GM20431 (cell line): ENCODE measurements around the gene MIR17HG.
"Not testable (repeated sequence)": the region's sequence is repeated elsewhere in the genome, so short reads cannot be mapped to it uniquely, and the experiment has no call there.

Experiments
- in situ Hi-C: fragments of 300-500 bp; cut with MseI, MboI; formaldehyde crosslinking; loops from one replicate; pipeline ENCODE4 v1.15.0; 2020; ENCODE audit warnings: low sequenced_read_pairs; ENCODE audit not compliant: unreplicated experiment

MIR17HG gene

GRCh38 chr13:91347202-91347995 lies at the start of gene MIR17HG:
TSS of gene MIR17HG (plus strand) at chr13:91347687.
- in situ Hi-C loops: no loop called here

DNA sequence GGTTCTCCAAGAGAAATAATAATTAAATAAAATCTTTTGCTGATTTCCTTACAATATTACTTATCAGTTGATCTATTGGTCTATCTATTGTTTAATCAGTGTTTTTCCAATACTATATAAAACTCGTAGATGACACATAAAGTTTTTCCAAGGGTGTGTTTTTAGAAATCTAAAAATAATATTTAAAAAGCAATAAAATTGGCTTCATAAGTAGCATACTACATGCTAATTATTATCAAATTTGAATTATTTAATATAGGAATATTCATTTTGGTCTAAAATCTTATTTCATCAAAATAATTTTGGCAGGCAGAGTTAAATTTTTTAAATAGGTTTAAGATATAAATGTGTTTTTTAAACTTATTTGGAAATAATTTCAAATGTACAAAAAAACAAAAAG lies 49.4 kb upstream of the MIR17HG start:
- in situ Hi-C loops: no loop called here

GRCh38 chr13:91302111-91302510 lies 45.4 kb upstream of the MIR17HG start:
- in situ Hi-C loops: no loop called here

GRCh38 chr13:91303031-91303430 lies 44.5 kb upstream of the MIR17HG start:
- in situ Hi-C loops: no loop called here

- in situ Hi-C loops: no loop called here
Observed at GRCh38 chr13:91304741-91305140, 42.7 kb upstream of the MIR17HG start.

- in situ Hi-C loops: no loop called here
Observed at GRCh38 chr13:91305652-91306051, 41.8 kb upstream of the MIR17HG start.

DNA sequence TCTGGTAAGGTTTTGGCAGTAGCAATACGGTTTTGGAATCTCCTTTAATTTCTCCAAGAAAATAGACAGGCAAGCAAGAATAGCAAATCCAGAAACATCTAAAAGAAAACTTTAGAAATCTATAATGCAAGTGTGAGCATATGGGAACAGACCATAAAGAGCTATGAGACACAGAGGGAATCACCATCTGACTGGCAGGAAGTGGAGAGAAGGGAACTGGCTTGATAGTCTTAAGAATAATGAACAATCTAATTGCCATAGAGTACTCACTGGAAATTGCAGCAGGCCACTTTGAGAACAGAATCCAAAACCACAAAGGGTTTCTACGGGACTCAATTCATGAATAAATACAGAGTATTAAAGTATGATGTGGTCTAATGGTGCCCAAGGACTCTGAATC lies 39.6 kb upstream of the MIR17HG start:
- in situ Hi-C loops: no loop called here

DNA sequence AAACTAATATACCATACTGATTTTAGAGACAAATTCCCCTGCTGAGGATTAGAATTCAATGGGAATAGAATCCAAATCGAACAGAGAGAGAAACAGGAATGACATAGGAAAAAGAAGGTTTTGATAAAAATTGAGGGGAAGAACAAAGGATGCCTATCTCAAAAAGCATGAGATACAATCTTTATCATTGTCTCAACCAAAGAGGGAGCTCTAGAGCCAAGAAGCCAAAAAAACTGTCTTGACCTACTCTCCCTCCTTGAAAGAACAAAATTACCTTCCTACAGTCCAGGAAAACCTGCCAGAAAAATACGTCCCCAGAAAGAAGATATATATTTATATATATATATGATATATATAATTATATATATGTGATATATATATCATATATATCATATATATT lies 39.2 kb upstream of the MIR17HG start:
- in situ Hi-C loops: no loop called here

DNA sequence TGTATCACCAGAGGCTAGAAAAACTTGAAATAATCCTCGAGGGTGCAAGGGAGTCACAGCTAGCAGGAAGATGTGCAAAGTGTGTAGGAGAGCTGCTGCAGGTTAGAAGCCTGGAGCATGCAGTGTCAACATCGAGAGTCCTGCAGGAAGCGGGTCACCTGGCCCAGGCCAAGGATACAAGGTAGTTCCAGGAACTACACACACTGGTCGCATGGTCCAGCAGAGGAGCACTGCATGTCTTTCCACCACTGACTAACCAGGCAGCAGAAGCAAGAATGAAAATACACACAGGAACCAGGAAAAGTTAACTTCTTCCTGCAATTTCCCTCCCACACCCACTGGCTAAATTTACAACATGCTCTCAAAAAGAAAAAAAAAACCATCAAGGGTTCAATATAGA lies 36.0 kb upstream of the MIR17HG start:
- in situ Hi-C loops: no loop called here

DNA sequence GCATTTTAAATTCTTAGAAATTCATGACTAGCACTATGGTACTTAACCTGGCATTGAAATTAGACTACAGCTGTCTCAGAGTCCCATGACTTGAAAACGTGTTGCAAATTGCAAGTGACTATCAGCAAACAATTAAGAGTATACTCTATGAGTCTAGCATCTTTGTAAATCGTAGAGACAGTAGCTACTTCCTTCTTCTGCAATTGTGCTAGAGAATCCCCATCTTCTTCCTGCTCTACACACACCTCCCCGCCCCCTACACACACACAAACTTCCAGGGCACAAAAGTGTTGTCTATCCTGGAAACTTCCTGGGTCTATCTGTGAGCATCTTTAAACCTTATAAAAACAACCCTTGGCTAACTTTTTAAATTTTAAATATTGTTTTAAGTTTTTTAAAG lies 35.2 kb upstream of the MIR17HG start:
- in situ Hi-C loops: no loop called here

GRCh38 chr13:91313103-91313502 lies 34.4 kb upstream of the MIR17HG start:
- in situ Hi-C loops: no loop called here

GRCh38 chr13:91313581-91313980 lies 33.9 kb upstream of the MIR17HG start:
- in situ Hi-C loops: no loop called here

DNA sequence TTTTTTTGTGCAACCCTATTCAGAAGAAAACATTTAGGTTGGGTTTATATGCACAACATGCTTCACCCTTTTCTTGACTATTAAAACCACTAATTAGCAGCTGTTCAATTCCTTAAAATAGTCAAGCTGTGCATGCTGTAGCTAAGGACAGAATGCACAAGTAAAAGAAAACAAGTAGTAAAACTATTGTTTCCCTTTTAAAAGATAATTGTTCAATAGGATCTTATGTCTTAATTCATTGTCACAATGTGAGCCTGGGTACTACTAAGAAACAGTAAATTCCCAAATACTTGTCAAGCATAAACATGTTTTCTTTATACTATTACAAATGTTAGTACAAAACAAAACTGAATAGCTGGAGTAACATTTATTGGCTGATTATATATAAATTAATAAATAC lies 32.6 kb upstream of the MIR17HG start:
- in situ Hi-C loops: no loop called here

DNA sequence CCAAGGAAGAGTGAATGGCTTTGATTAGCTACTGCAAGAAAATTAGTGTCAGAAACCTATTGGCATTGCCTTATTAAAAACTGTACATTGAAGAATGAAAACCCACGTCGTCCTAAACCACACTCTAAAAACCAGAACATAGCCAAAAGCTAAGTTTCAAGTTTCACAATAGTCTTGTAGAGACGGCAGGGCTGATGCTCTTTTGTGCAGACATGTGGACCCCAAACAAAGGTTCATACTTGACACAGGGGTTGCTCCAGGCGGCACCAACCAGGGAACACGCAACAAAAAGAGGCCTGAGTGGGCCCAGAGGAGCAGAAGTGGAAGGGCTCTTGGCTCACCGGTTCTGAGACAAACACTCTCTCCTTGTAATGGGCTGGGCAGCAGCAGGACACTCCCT lies 28.6 kb upstream of the MIR17HG start:
- in situ Hi-C loops: no loop called here

- in situ Hi-C loops: no loop called here
Observed at GRCh38 chr13:91319996-91320395, 27.5 kb upstream of the MIR17HG start.

DNA sequence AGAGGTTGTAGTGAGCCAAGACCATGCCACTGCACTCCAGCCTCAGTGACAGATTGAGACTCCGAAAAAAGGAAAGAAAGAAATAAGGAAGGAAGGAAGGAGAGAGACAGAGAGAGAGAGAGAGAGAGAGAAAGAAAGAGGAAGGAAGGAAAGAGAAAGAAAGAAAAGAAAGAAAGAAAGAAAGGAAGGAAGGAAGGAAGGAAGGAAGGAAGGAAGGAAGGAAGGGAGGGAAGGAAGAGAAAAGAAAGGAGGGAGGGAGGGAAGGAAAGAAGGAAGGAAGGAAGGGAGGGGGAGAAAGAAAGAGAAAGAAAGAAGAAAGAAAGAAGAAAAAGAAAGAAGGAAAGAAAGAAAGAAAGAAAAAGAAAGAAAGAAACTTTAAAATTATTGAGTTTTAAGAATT lies 26.5 kb upstream of the MIR17HG start:
- in situ Hi-C loops: not testable (repeated sequence)

GRCh38 chr13:91323349-91323748 lies 24.1 kb upstream of the MIR17HG start:
- in situ Hi-C loops: no loop called here

DNA sequence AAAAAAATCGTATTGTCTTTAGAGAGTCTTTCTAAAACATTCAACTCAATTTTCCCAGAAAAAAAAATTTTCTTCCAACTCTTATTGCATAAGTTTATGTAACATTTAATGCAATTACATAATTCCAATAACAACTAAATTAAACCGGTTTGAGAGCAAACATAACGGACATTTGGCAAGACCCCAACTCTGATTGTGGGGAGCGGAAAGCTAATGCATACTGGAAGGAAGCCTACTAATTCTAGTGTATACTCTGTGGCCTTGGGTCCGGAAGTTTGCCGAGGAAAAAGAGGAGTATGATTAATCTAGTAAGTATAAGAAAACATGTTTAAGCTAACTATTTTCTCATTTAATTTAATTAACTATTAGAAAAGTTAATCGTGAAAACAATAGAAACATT lies 21.3 kb upstream of the MIR17HG start:
- in situ Hi-C loops: no loop called here

- in situ Hi-C loops: no loop called here
Observed at GRCh38 chr13:91328726-91329125, 18.8 kb upstream of the MIR17HG start.

DNA sequence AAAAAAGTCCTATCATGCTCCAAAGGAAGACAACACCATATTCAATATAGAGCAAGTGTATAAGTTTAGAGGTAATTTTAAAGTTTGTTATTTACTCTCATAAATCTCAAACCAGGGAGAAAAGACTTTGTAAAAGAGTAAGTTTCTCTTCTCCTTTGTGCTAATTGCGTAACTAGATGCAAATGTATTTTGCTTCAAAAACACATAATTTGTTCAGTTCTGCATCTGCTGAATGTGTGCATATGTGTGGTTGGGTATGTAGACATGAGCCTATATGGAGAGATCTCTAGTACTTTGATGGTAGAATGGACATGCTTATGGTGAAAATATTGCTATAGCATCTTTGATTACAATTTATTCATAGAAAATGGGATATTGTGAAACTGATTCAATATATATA lies 17.8 kb upstream of the MIR17HG start:
- in situ Hi-C loops: no loop called here

- in situ Hi-C loops: no loop called here
Observed at GRCh38 chr13:91331047-91331915, 16.2 kb upstream of the MIR17HG start.
